DND-41 (cell line): ENCODE measurements around the gene C6orf136.

Source experiments
- CTCF ChIP-seq: IDR thresholded peaks from 2 replicates; pipeline ENCODE4 v1.5.1; 2012; ENCODE audit warnings: borderline replicate concordance, low read length, moderate library complexity, mild to moderate bottlenecking; ENCODE audit not compliant: poor library complexity, severe bottlenecking; ENCODE audit errors: extremely low read depth
- EZH2 ChIP-seq: IDR thresholded peaks from 3 replicates; pipeline ENCODE4 v1.6.1; 2012; ENCODE audit warnings: borderline replicate concordance, low read depth, mild to moderate bottlenecking, moderate library complexity, low read length, inconsistent platforms; ENCODE audit not compliant: severe bottlenecking

GRCh38 chr6:30679765-30680535 is 33.0 kb downstream of the C6orf136 start:
- TF ChIP-seq CTCF (no peak), EZH2 (no peak)
